CD4-positive, alpha-beta T cell treated with Interleukin-2 at 100 ng/mL for 4 hours (primary cell): ENCODE measurements around the gene DLEU7.

Source experiments
- DNase-seq: peaks from one replicate; pipeline ENCODE4 v3.0.0-alpha.2; 2020; ENCODE audit warnings: low spot score

Gene DLEU7

DNA sequence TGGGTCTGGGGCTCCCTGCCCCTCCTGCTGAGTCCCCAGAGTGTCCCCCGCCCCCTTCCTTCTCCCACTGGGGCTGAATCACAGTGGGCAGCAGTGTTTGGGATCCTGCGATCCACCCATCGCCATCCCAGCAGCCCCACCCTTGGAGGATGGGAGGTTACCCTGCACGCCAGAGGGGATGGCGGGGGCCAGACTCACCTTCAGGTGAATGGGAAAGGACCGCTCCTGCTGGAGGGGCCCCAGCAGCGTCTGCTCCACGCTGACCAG is 569 bp downstream of the DLEU7 start:
- DNase-seq: no peak

DNA sequence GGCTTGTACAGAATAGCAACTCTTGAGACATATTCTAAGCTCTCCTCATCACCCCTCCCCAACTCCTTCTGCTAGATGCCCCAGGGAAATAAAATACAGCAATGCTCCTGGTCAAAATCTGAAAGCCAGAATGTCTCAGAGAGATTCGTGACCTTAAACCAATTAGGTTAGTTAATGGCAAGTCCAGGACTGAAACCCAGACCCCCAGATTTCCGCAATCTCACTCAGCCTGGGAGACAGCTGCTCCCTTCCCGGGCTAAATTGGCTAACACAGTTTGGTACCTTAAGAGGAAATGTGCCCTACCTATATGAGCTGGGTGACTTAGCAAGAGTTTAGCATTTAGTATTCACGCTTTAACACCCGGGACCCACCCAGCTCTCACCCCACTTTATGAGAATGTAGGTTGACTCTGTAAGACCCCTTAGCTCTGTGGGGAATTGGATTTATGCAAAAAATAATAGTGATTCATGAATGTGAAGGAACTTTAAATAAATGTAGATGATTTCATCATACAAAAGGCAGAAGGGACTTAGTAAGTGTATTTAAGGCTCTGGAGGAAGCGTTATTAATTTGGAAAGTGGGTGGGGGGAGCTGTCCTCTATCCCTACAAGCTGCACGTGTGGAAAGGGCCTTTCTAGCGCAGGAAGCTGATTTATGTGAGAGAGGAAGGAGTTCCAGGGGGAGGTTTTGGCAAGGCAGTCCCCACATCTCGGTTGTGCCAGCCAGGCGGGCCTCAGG is 1.1 kb downstream of the DLEU7 start:
- no peak for DNase-seq

DNA sequence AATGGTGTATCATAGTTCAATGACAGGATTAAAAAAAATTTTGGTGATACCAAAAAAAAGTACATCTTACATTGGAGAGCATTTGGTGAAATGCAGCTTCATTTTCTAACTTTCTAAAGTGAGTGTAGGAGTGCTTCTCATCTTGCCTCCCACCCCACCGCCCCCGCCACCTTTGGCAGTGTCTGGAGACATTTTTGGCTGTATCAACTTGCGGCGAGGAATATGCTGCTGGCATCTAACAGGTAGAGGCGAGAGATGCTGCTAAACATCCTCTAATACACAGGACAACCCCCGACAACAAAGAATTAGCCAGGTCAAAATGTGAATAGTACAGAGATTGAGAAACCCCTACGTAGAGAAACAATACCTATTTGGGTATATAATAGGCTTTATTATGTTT is 1.7 kb downstream of the DLEU7 start:
- no peak for DNase-seq

DNA sequence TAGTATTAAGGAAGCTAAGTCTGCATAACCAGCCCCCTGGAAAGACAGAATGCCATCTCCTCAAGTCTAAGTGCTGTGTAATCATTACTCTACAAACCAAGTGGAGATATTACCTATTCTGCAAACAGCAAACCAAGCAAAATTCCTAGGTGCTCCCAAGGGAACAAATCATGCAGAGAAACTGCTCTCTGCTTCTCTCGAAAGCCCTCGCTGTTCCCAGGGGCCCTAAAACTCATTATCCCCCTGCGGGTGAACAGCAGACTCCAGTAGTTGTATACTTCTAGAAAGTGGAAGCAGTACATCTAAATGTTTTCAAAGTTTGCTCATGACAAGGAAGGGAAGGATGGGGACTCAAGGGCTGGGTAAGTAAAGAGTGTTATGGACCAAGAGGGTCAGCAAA is 3.2 kb downstream of the DLEU7 start:
- DNase-seq: no peak

DNA sequence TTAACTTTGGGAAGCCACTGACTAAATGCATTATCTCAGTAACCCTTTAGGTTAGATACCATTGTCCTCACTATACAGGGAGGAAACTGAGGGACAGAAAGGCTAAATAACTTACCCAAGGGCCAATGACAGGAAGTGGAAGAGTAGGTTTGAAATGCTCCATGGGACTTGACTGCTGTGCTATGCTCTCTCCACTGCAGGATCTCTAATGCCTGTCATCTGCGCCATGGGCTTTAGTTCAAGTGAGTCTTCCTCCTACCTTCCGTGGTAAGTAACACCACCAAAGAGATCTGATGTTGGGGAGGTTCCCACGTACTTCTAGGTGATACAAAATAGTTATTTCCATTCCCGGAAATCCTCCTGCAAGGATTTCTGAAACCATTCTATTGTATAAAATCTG is 3.7 kb downstream of the DLEU7 start:
- DNase-seq: no peak

DNA sequence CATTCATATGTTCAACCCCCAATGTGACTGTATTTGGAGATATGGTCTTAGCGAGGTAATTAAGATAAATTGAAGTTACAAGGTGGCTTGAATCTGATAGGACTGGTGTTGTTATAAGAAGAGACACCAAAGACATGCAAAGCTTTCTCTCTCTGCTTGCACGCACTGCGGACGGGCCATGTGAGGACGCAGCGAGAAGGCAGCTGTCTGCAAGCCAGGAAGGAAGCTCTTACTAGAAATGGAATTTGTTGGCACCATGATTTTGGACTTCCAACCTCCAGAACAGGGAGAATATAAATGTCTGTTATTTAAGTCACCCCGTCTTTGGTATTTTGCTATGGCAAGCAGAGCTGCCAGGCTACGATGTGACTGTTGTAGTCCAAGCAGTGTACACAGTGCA is 4.8 kb downstream of the DLEU7 start:
- no peak for DNase-seq

DNA sequence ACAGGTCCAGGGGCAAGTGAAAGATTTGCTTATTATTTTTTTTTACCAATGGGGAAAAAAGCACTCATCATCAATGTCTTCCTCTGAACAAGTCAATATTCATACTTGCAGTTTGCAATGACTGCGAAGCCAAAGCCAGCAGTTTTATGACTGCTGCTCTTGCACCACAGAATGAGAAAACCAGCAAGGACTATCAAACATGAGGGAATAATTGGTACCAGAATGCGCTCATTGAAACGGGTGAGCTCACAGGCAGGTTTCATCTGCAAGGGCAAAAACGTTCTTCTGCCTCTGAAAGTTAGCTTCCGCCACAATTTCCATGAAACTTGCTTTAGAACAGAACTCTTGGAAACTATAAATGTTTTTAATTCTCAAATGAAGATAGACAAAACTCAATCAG is 5.5 kb downstream of the DLEU7 start:
- DNase-seq: no peak

DNA sequence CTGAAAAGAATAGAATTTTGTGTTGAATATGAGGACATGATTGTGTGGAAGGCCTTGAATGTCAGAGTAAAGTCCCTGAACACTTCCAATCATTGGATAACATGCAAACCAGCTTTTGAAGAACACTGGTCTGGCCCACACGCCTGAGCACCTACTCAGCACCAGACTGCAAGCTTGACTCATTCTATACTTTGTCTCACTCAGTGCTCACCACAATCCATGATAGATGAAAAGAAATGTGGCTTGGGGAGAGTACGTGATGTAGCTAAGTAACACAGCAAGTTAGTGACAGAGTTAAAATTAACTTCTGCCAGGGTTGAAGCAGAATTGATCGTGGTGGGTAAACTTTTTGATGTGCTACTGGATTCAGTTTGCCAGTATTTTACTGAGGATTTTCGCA is 12.0 kb downstream of the DLEU7 start:
- DNase-seq: no peak

DNA sequence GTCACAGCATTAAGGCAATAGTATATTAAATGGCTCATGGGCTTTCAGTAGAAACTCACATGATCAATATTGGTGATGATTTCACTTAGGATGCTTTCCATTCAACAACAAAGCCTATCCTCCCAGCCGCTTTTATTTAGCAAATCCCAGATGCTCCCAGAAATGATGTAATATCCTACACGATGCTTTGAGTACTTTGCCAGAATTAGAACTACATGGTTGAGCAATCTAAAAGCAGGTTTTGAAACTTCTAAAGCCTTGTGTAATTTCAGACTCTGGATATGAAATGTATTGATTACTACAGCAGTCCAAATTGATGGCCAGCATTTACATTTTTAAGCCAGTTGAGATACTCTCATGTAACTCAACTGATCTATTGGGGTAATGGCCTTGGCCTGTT is 13.6 kb downstream of the DLEU7 start:
- DNase-seq: no peak

DNA sequence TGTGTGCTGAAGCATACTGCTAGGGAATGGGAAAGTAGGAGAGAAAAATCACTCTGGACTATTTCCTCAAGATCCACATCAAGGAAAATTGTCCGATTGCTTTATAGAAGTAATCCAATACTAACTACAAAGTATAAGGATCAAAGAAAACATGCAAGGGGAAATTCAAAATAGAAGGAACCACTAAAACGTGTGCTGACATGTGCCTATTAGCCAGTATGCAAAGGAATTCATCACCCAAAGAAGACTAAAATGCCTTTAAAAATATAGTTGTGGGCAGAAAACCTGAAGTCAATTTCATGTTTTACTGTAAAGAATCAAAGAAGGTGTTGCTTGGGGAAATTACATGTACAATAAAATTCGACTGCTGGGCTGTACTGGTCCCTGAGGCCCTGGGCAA is 14.3 kb downstream of the DLEU7 start:
- DNase-seq: no peak

DNA sequence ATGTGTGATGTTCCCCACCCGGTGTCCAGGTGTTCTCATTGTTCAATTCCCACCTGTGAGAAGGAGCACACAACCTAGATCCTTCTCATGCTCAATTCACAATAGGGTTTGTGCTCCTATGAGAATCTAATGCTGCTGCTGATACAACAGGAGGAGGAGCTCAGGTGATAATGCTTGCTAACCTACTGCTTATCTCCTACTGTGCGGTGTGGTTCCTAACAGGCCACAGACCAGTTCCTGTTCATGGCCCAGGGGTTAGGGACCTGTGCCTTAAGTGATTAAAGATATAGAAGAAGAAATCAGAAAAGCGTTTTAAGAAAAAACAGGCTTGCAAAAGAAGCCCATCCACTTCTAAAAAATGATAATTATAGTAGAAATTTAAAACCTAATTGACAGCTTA is 17.5 kb downstream of the DLEU7 start:
- DNase-seq: no peak

DNA sequence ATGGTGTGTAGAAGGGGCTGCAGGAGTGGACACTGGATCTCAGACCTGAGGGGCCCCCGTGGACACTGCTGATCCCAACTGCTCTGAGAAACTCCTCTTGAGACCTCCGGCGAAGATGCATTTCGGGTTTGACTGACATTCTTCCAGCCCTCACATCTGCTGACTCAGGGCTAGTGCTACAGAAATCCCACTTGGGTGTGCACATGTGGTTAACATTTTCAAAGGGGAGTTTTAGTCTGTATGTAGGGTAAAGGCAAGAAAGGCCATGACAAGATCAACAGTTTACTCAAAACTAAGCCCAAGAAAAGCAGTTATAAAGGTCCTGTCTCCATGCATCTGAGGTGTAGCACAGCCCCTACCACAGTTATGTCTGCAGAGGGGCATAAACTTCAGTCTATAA is 31.2 kb downstream of the DLEU7 start:
- DNase-seq: no peak

DNA sequence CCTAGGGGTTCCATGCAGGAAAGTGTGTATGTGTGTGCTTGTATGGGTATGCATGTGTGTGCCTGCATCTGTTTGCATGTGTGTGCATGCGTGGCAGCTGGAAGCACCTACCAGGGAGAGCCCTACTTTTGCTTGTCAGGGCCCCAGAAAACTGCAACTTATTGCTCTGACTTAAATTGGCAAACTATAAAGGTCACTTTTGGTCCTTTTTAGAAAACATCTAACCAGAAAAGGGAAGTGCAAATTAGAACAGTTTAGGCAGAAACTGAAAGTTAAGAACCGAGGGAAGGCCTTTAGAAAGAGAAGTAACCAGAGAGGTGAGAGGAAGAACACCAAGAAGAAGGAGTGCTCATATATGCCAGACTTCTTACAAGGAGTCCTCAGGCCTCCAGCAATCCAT is 32.5 kb downstream of the DLEU7 start:
- no peak for DNase-seq

DNA sequence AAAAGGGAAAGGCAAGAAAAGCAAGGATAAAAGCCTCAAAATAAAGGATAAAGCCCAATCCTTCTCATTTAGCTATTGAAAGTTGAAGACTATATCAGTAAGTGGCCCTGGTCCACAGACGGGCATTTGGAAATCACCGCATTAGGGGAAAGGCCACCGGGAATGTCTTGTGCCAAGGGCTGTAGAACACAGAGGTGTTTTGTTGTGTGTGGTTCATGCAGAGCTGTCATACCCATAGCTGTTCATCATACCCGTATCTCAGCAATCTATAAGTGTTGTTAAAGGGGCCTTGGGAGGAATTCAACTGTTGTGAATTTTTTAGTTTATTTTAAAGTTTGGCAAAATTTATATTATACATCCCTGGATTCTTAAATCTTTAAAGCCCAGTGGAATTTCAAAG is 33.0 kb downstream of the DLEU7 start:
- DNase-seq: no peak

DNA sequence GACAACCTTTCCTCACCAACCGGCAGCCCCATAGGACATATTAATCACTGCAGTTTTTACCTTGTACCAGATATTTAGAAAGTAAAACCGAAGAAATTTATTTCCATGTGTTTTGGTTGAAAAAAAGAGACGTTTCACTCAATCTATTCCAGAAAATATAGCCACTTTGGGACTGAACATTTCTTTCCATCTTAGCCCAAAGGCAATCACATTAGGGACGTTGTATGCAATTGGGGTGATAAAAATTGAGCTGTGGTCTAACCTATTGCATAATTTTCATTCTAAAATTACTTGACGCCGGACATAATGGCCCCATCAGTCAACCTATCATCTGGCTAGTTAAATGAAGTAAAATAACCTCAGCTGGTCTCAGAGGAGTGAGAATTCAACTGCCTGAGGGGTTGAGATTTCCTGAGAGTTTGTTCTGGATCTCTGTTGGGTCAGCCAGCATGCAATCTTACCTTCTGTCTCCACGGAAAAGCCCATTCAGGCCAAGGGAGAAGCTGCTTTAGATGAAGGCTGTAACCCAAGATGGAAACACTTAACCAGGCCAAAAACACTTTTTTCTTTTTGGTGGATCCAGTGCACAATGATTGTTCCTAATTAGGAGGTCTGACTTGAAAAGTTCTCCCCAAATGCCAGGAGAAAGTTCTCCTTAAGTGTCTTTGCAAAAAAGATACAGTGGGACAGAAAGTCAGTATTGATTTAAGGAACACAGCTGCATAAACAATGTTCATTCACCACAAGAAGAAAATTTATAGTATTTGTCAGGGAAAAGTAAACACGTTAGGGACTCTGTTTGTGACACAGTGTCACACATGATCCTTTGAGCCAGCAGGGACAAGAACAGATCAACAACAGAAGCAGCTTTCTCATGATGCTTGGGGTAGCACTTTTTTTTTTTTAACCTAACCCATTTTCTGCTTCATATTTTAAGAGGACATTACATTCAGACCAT is 34.1 kb downstream of the DLEU7 start:
- DNase-seq: no peak

DNA sequence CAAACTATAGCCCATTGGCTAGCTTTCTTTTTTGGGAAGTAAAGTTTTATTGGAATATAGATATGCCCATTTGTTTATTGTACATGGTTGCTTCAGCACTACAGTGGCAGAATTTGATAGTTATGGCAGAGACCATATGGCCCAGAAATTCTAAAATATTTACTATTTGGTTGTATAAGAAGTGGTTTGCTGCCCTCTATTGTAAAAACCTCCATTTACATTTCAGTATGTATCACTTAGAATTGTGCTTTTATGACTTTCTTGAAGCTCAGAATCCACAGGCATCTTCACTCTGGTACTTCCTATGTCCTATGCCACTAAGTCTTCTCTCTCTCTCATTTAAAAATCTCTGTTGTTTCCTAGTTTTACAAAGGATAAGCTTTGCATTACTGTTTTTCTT is 37.7 kb downstream of the DLEU7 start:
- DNase-seq: no peak

DNA sequence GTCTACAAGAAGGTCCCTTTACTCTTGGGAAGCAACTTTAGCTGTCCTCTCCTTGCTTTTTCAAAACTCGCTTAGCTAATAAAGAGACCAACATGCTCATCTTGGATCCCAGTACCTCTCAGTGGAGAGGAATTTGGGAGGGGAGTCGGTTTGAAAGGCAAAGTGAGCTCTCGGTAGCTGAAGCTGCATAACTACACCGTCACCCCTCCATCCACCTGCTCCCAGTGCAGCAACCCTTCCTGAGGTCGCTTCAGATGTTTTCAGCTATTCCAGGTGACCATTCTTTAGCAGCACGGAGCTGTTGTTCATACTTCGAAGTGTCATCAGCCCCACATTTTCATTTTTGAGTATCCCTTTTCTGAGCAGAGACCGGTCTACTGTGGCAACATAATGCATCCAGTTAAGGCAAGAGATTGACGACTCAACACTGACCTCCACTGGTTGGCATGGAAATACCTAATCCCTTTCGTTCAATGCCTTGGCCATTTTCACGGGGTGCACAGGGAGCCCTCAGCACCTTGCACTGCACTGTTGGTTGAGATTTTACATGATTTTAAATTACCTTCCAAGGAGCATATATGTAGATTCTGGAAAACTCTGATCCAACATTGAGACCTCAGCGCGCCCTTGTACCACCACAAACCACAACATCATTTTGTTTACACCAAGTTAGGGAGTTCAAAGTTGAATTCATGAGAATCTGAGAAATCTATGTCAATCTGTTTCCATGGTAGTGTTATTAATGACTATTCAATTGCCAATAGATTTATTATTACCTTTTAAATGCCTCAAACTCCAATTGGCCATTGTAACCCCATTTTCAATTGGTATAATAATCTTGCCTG is 42.2 kb downstream of the DLEU7 start:
- DNase-seq: peak; percentile 73

DNA sequence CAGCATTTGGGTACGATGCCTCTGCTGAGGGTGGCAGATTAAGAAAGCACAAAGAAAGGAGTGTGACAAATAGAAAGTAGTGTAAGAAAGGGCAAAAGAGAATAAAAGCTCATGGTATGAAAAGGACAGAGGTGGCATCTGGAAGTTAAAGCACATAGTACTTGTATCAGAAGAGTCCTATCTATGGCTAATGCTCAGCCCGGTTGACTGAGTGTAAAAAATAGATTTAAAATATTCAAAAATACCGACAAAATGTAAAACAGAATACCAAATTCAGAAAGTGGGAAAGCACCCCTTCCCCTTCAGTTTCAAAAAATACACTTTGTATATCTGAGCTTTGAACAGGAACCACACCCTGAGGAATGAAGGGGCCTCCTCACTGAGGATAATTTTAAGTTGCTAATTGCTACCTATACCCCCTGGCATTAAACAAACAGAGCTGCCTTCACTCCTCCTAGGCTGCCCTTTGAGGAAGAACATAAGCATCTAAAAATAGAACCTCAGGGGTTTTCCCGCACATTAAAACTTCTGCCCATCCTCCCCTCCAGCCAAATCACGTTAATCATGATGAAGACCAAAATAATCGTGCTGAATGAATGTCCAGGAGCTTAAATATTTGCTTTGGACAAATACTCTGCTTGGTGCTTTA is 43.3 kb downstream of the DLEU7 start:
- no peak for DNase-seq

DNA sequence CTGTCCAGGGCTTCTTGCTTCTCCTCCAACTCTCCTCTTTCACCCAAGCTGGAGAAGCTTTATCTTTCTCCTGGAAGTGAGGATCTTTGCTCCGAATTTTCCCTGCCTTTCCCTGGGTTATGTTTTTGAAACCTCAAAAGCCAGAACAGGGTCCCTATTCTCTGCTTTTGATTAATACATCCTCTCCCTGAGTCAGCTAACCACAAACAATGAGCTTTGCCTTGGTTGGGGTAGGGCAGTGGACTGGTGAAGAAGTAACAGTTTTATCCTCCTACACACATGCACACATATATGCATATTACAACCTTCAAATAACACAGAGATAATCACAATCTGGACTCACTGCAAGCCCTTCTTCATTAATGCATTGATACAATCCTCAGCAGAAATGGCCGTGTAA is 44.6 kb downstream of the DLEU7 start:
- no peak for DNase-seq

DNA sequence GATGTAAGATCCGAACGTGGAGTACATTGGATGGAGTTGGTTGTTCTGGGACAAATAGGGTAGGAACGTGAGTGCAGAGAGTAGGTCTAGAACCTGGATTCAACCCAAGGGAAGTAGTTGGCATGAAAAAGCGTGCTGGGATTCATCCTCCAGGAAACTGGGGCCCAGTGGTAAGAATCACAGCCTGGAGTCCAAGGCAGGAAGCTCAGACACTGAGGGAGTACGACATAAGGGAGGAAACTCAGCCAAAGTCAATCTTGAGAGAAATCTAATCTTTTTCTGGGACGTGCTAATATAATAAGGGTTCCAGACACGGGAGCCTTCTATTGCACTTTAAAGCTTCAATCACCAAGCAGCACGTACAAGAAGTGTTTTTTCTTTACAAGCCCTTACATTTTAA is 46.4 kb downstream of the DLEU7 start:
- DNase-seq: no peak

DNA sequence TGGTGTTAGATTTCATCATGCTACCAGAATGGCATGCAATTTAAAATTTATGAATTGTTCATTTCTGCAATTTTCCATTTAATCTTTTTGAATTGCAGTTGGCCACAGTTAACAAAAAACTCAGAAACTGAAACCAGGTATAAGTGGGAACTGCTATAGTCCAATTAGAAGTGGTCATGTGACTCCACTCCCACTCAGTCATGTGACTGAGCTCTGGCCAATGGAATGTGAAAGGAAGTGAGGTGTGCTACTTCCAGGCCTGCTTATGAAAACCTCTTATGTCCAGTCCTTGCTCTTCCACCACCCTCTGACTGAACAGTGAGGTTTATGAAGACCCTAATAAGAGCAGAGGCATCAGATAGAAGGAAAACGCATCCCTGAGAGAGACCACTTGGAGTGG is 47.0 kb downstream of the DLEU7 start:
- no peak for DNase-seq

DNA sequence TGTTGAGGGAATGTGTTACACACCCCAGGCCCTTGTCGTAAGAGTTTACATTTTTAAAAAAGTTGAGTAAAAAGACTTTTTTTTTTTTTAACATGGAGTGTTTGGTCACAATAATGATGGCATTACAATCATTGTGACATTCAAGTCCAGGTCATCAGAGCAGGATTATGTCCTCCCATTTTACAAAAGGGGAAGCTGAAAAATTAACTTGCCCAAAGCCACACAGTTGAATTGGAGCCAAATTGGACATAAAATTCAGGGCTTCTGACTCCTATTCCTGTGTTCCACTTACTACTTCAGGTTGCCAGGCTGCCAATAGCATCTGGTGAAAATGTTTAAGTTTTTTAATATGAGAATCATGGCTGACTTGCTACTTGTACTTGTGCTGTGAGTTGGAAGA is 49.3 kb downstream of the DLEU7 start:
- DNase-seq: no peak
